Measurements from ENCODE around the gene PCLO. TPM values are rescaled to one million over a fixed set of nuclear protein-coding genes. Genes with fewer than 3 reads are reported as not detected.

PCLO gene
- total RNA-seq, 2 experiments from 2014 or later: not detected

GRCh38 chr7:83153419-83153818, 9.3 kb downstream of the PCLO start:
- ChIA-PET CTCF (no interaction called here), POLR2A (no interaction called here)
- intact Hi-C loops (cut with micrococcal nuclease): no loop called here
- no peaks in the 10 kb centered on the region for H3K9me3 Mint-ChIP-seq
- no peaks in the 10 kb centered on the region for H3K27me3 Mint-ChIP-seq
- no peak for DNase-seq
- H3K36me3 Mint-ChIP-seq (ENCODE audit: low read depth): no peaks in the 10 kb centered on the region
- no peak for TF ChIP-seq CTCF (IDR thresholded peaks at IDR 0.05)
- H3K27ac Mint-ChIP-seq: no peak overlapping the region
- no peak overlapping the region for H3K4me3 Mint-ChIP-seq
- no peak for ATAC-seq
- no peaks in the 10 kb centered on the region for H3K4me1 Mint-ChIP-seq (ENCODE audit: low read depth)

- ChIA-PET POLR2A (no interaction called here), CTCF (no interaction called here)
- Mint-ChIP-seq H3K4me1 (ENCODE audit: low read depth) (no peaks in the 10 kb centered on the region), H3K36me3 (ENCODE audit: low read depth) (no peaks in the 10 kb centered on the region), H3K27me3 (no peaks in the 10 kb centered on the region), H3K4me3 (no peak overlapping the region), H3K9me3 (no peaks in the 10 kb centered on the region), H3K27ac (no peak overlapping the region)
- no peak for ATAC-seq
- intact Hi-C loops (cut with micrococcal nuclease): no loop called here
- DNase-seq: no peak
- no peak for TF ChIP-seq CTCF (IDR thresholded peaks at IDR 0.05)
Observed at GRCh38 chr7:83150310-83150709, 12.4 kb downstream of the PCLO start.

- Mint-ChIP-seq H3K9me3 (no peaks in the 10 kb centered on the region), H3K27me3 (no peaks in the 10 kb centered on the region), H3K36me3 (ENCODE audit: low read depth) (no peaks in the 10 kb centered on the region), H3K27ac (no peak overlapping the region), H3K4me3 (no peak overlapping the region), H3K4me1 (ENCODE audit: low read depth) (no peaks in the 10 kb centered on the region)
- DNase-seq: no peak
- CTCF ChIA-PET: interaction anchor here (0.7 kb wide), 1 partner anchor 33 kb away, joined by 3 read pairs; no protein-coding TSS in a partner anchor
- no peak for TF ChIP-seq CTCF (IDR thresholded peaks at IDR 0.05)
- ATAC-seq: no peak
- POLR2A ChIA-PET: no interaction called here
- intact Hi-C loops (cut with micrococcal nuclease): no loop called here
Observed at GRCh38 chr7:83149466-83149865, 13.2 kb downstream of the PCLO start.

GRCh38 chr7:83148776-83149175, 13.9 kb downstream of the PCLO start:
- intact Hi-C loops (cut with micrococcal nuclease): no loop called here
- Mint-ChIP-seq H3K27ac (no peak overlapping the region), H3K4me1 (ENCODE audit: low read depth) (no peaks in the 10 kb centered on the region), H3K4me3 (no peak overlapping the region), H3K36me3 (ENCODE audit: low read depth) (no peaks in the 10 kb centered on the region), H3K27me3 (no peaks in the 10 kb centered on the region), H3K9me3 (no peaks in the 10 kb centered on the region)
- TF ChIP-seq CTCF (IDR thresholded peaks at IDR 0.05): no peak
- ATAC-seq (no peak), DNase-seq (no peak)
- ChIA-PET CTCF (no interaction called here), POLR2A (no interaction called here)

GRCh38 chr7:83143107-83143506, 19.6 kb downstream of the PCLO start:
- Mint-ChIP-seq H3K4me1 (ENCODE audit: low read depth) (no peaks in the 10 kb centered on the region), H3K27me3 (no peaks in the 10 kb centered on the region), H3K36me3 (ENCODE audit: low read depth) (no peaks in the 10 kb centered on the region), H3K9me3 (no peaks in the 10 kb centered on the region), H3K4me3 (no peak overlapping the region), H3K27ac (no peak overlapping the region)
- ChIA-PET POLR2A (no interaction called here), CTCF (no interaction called here)
- DNase-seq: no peak
- intact Hi-C loops (cut with micrococcal nuclease): no loop called here
- no peak for ATAC-seq
- TF ChIP-seq CTCF (IDR thresholded peaks at IDR 0.05): no peak
